HepG2 (cell line): ENCODE measurements around the gene HCFC1R1. TPM values are rescaled to one million over a fixed set of nuclear protein-coding genes. Genes with fewer than 3 reads are reported as not detected.

Source experiments
- ATAC-seq: fragments of 200-7000 bp; cut with Tn5 transposase; 3 replicates; pipeline ENCODE4 v1.9.1; 2020; ENCODE audit warnings: mild to moderate bottlenecking, moderate library complexity
- BruUV-seq: library from RNA; stranded (reverse); fragments of 400-500 nt; replicated peaks from 2 replicates; lab custom pipeline; 2021; lab: Mats Ljungman, UMichigan
- CTCF ChIA-PET: fragments of 300-600 bp; formaldehyde crosslinking; extraction: SDS; loops from one replicate; lab custom pipeline; 2021; ENCODE audit warnings: low total read pairs, inconsistent platforms, low intra/inter-chr PET ratio; lab: Yijun Ruan, JAX
- POLR2A ChIA-PET: fragments of 350-600 bp; sonication (Branson Sonifier 250); formaldehyde crosslinking; loops from one replicate; lab custom pipeline; 2020; ENCODE audit warnings: antibody characterized with exemption, inconsistent platforms; lab: Yijun Ruan, JAX
- DNase-seq: peaks from one replicate; pipeline ENCODE4 v3.0.0-alpha.2; 2015; ENCODE audit warnings: low spot score
- FAIRE-seq: peaks from 3 replicates; lab custom pipeline; 2011; peaks lifted over from hg19 to GRCh38; lab: Jason Lieb, UNC
- H2AFZ ChIP-seq: one replicate; pipeline ENCODE4 v1.6.1; 2011; ENCODE audit warnings: low read length, inconsistent platforms
- H3K27ac ChIP-seq: fragments of 300-600 bp; 3 replicates; pipeline ENCODE4 v1.8.0; 2011; ENCODE audit warnings: mixed run types, mild to moderate bottlenecking, mixed read lengths, low read length, inconsistent platforms; ENCODE audit not compliant: insufficient read depth; ENCODE audit errors: extremely low read length
- H3K27me3 ChIP-seq, 2 experiments: fragments of 200-600 bp in 1 of 2; 2 replicates in 1 of 2; 3 replicates in 1 of 2; pipeline versions ENCODE4 v1.6.0 to v1.8.0; 2011; ENCODE audit warnings: low read length in 2 of 2, mild to moderate bottlenecking in 2 of 2, moderate library complexity in 2 of 2, inconsistent platforms in 1 of 2; ENCODE audit not compliant: insufficient read depth in 2 of 2, control insufficient read depth in 1 of 2
- H3K36me3 ChIP-seq, 2 experiments: fragments of 200-600 bp in 1 of 2; replicated peaks in 1 of 2; 2 replicates in 1 of 2; 3 replicates in 1 of 2; pipeline versions ENCODE4 v1.5.1 to v1.8.0; 2011; ENCODE audit warnings: low read length in 2 of 2, inconsistent platforms in 1 of 2; ENCODE audit not compliant: insufficient read depth in 2 of 2, control insufficient read depth in 1 of 2
- H3K4me1 ChIP-seq: 2 replicates; pipeline ENCODE4 v1.5.1; 2012; ENCODE audit warnings: low read length, inconsistent platforms; ENCODE audit not compliant: insufficient read depth
- H3K4me2 ChIP-seq: 2 replicates; pipeline ENCODE4 v1.6.0; 2011; ENCODE audit warnings: low read depth, low read length, inconsistent platforms
- H3K4me3 ChIP-seq, 3 experiments: fragments of 200-600 bp in 1 of 3; sonication (generic), shearing (Covaris generic) in 1 of 3; replicated peaks in 1 of 3; 2 replicates each; pipeline ENCODE4 v1.5.1; 2011 to 2016; ENCODE audit warnings: low read length in 3 of 3, inconsistent platforms in 2 of 3, low read depth in 2 of 3, mild to moderate bottlenecking in 2 of 3, control low read depth in 1 of 3, mixed read lengths in 1 of 3; ENCODE audit not compliant: insufficient read depth in 1 of 3
- H3K79me2 ChIP-seq: one replicate; pipeline ENCODE4 v1.6.1; 2011; ENCODE audit warnings: low read length, inconsistent platforms; ENCODE audit not compliant: insufficient read depth
- H3K9ac ChIP-seq: 2 replicates; pipeline ENCODE4 v1.6.0; 2011; ENCODE audit warnings: mild to moderate bottlenecking, low read depth, low read length, inconsistent platforms; ENCODE audit not compliant: insufficient read depth
- H3K9me3 ChIP-seq: 2 replicates; pipeline ENCODE4 v1.5.1; 2012; ENCODE audit warnings: mild to moderate bottlenecking, low read length
- H4K20me1 ChIP-seq: 2 replicates; pipeline ENCODE4 v1.6.0; 2011; ENCODE audit warnings: inconsistent platforms, mild to moderate bottlenecking, low read length, moderate library complexity; ENCODE audit not compliant: insufficient read depth
- DR1 ChIP-seq: sonication (generic); formaldehyde crosslinking; IDR thresholded peaks from 2 replicates; pipeline ENCODE4 v1.8.0; 2021; ENCODE audit warnings: mild to moderate bottlenecking, missing genetic modification reagents, inconsistent platforms
- KAT7 ChIP-seq: IDR thresholded peaks from 2 replicates; pipeline ENCODE4 v1.6.1; 2018; ENCODE audit warnings: borderline replicate concordance, missing compliant biosample characterization
- KDM3A ChIP-seq: IDR thresholded peaks from 2 replicates; pipeline ENCODE4 v1.6.1; 2018; ENCODE audit warnings: low read depth, missing compliant biosample characterization
- SOX6 ChIP-seq, 2 experiments: fragments of 450-650 bp in 1 of 2; sonication (generic) in 1 of 2; formaldehyde crosslinking in 1 of 2; IDR thresholded peaks; 2 replicates each; pipeline versions ENCODE4 v1.4.0 to v1.6.1; 2017 to 2020; ENCODE audit warnings: antibody characterized with exemption in 1 of 2, mild to moderate bottlenecking in 1 of 2, missing genetic modification reagents in 1 of 2
- SRF ChIP-seq: IDR thresholded peaks from 2 replicates; pipeline ENCODE4 v1.6.1; 2011; ENCODE audit warnings: mild to moderate bottlenecking, low read depth, low read length, moderate library complexity
- ZBTB46 ChIP-seq: sonication (generic); formaldehyde crosslinking; IDR thresholded peaks from 2 replicates; pipeline ENCODE4 v1.4.0; 2020; ENCODE audit warnings: mild to moderate bottlenecking, missing genetic modification reagents, borderline replicate concordance
- ZFP82 ChIP-seq: sonication (generic); formaldehyde crosslinking; IDR thresholded peaks from 2 replicates; pipeline ENCODE4 v1.5.1; 2020; ENCODE audit warnings: mild to moderate bottlenecking, missing genetic modification reagents, borderline replicate concordance
- ZNF276 ChIP-seq: sonication (generic); formaldehyde crosslinking; IDR thresholded peaks from 2 replicates; pipeline ENCODE4 v1.4.0; 2020; ENCODE audit warnings: mild to moderate bottlenecking, low read depth, missing genetic modification reagents
- ZNF496 ChIP-seq: sonication (generic); formaldehyde crosslinking; IDR thresholded peaks from 2 replicates; pipeline ENCODE4 v1.8.1; 2023; ENCODE audit warnings: mild to moderate bottlenecking, moderate library complexity, missing genetic modification reagents; ENCODE audit not compliant: insufficient replicate concordance
- WGBS: methylation state at CpG from one replicate; pipeline ENCODE4 v1.1.6; 2017; ENCODE audit warnings: low lambda C conversion rate; 5-methylcytosine and 5-hydroxymethylcytosine counted together
- in situ Hi-C: cut with HindIII; loops from 2 replicates; pipeline ENCODE4 v1.10.0; 2017; ENCODE audit warnings: low pct_unique_long_range_greater_than_20kb; ENCODE audit not compliant: extremely low pct_ligation_motif_present
- intact Hi-C: fragments of 100-400 bp; cut with micrococcal nuclease; formaldehyde crosslinking; loops from one replicate; pipeline ENCODE4 v1.10.0; 2022; ENCODE audit not compliant: unreplicated experiment
- polyA plus RNA-seq, 8 experiments: library from polyadenylated mRNA; depleted of rRNA in 3 of 8; stranded (reverse) in 7 of 8; unstranded in 1 of 8; fragments of >200 nt; fragmentation: Illumina TruSeq in 4 of 8; extraction: Trizol in 4 of 8; gene quantifications; 2 replicates each; pipeline versions ENCODE4 v1.2.1 to v1.2.3, GENCODE V29; 2011 to 2016; ENCODE audit warnings: low read depth in 4 of 8, missing spikeins in 1 of 8, mixed read lengths in 1 of 8; ENCODE audit not compliant: insufficient read depth in 1 of 8
- total RNA-seq, 5 experiments: library from RNA; depleted of rRNA; stranded (reverse); fragments of >200 nt; fragmentation: Illumina TruSeq; extraction: Trizol; gene quantifications; 2 replicates each; pipeline ENCODE4 v1.2.3, GENCODE V29; 2016; ENCODE audit warnings: low read depth in 1 of 5

Gene HCFC1R1
- total and polyA plus RNA-seq, 2 of the 13 experiments (the other 11 are each of a cell fraction or from before 2014, with no cell fraction given) = 13.8 to 16.1 TPM

- no peak; the same call in 1 of the 2 replicates for TF ChIP-seq ZNF276 (CRISPR knock-in tag)
- TF ChIP-seq SOX6 (IDR thresholded peaks at IDR 0.05) = no peak
- TF ChIP-seq SOX6 (CRISPR knock-in tag; IDR thresholded peaks at IDR 0.05) = peak; percentile 65
- TF ChIP-seq DR1 (CRISPR knock-in tag) = no peak
- TF ChIP-seq ZNF496 (CRISPR knock-in tag) = no peak
- TF ChIP-seq KAT7 (CRISPR knock-in tag) = no peak
- 0 out of 2 replicates have a peak, but pooled peaks have one; percentile 48 for TF ChIP-seq KDM3A
- no peak for TF ChIP-seq ZFP82 (CRISPR knock-in tag)
- TF ChIP-seq, all 625 proteins: peak for 216
Observed at GRCh38 chr16:3065069-3065741, 41.5 kb upstream of the HCFC1R1 start, which contains the start of gene IL32 (continued).

DNA sequence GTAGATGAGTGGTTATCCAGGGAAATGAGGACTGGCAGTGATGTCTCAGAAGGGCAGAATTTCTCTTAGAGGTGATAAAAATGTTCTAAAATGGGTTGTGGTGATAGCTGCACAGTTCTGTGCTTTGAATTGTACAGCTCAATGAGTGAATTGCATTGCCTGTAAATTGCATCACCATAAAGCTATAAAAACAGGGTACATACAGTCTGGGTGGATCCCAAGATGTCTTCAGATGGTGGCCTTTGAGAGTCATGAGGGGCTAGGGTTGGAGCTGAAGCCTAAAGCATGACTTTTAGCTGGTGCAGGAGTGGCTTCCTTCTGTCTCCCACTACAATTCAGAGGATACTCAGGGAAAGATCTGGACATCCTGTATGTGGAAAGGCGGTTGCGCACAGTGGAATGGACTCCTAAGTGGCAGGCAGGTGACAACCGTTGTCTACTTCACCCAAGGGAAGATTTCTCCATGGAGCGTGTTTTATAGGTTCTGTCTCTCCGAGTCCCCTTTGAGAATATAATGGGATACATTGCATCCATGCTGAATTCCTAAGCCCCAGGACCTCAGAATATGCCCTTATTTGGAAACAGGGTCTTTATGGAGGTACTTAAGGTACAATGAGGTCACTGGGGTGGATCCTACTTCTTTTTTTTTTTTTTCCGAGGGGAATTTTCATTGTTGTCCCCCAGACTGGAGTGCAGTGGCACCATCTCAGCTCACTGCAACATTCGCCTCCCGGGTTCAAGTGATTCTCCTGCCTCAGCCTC, 40.1 kb upstream of the HCFC1R1 start:
- ATAC-seq (no peak), DNase-seq (no peak), FAIRE-seq (no peak)
- Histone ChIP-seq H4K20me1 (no peaks in the 10 kb centered on the region), H3K9ac (no peak overlapping the region), H3K36me3 (peaks cover 9 to 16% of the 10 kb centered on the region in 2 experiments; a peak in 2 of 5 replicates), H3K4me1 (peaks cover 44% of the 10 kb centered on the region), H3K4me3 (no peak overlapping the region), H3K4me2 (no peak overlapping the region), H3K79me2 (peaks cover 17% of the 10 kb centered on the region), H3K27me3 (no peaks in the 10 kb centered on the region; a peak in 2 of 5 replicates), H2AFZ (no peak overlapping the region), H3K9me3 (no peaks in the 10 kb centered on the region), H3K27ac (no peak overlapping the region)
- no TSS peak for BruUV-seq
- CTCF ChIA-PET = no interaction called here
- intact Hi-C loops = no loop called here
- in situ Hi-C loops = no loop called here
- TF ChIP-seq SRF = 0 out of 2 replicates have a peak, but pooled peaks have one; percentile 19
- TF ChIP-seq ZBTB46 (CRISPR knock-in tag) = no peak
- POLR2A ChIA-PET = interaction anchor here (1.3 to 4.9 kb wide), 4 partner anchors 12 to 33 kb away, joined by 3 to 38 read pairs (median 16); no protein-coding TSS in a partner anchor
- 93% methylated on average over 8 of the region's 8 CpGs for WGBS
